ENCODE results near the gene TARBP1.
"Not testable (repeated sequence)": the region's sequence is repeated elsewhere in the genome, so short reads cannot be mapped to it uniquely, and the experiment has no call there.

The TARBP1 gene

GRCh38 chr1:234362558-234362957, 116.4 kb downstream of the TARBP1 start:
- Histone ChIP-seq H3K9me3 (ENCODE audit: control insufficient read depth in 5 of 5, low read length in 5 of 5) (no peaks in the 10 kb centered on the region), H3K27ac (ENCODE audit: low read depth, low read length) (no peak overlapping the region), H3K27me3 (ENCODE audit: control insufficient read depth in 5 of 5, insufficient read depth in 4 of 5, low read length in 5 of 5) (peaks cover 0 to 7% (median 0%) of the 10 kb centered on the region in 5 donors), H3K9ac (ENCODE audit: low read length in 5 of 5) (no peak overlapping the region), H3K36me3 (ENCODE audit: control insufficient read depth in 5 of 5, insufficient read depth in 5 of 5, low read length in 5 of 5) (no peaks in the 10 kb centered on the region), H3K4me1 (ENCODE audit: control insufficient read depth in 5 of 5, insufficient read depth in 5 of 5, low read length in 5 of 5) (no peaks in the 10 kb centered on the region), H3K4me3 (ENCODE audit: low read depth in 1 of 5, low read length in 5 of 5) (no peak overlapping the region)

GRCh38 chr1:234361102-234361603, 117.8 kb downstream of the TARBP1 start:
- Histone ChIP-seq H3K27ac (ENCODE audit: low read depth, low read length) (no peak overlapping the region), H3K9me3 (ENCODE audit: control insufficient read depth in 5 of 5, low read length in 5 of 5) (no peaks in the 10 kb centered on the region), H3K27me3 (ENCODE audit: control insufficient read depth in 5 of 5, insufficient read depth in 4 of 5, low read length in 5 of 5) (peaks cover 0 to 7% (median 0%) of the 10 kb centered on the region in 5 donors), H3K36me3 (ENCODE audit: control insufficient read depth in 5 of 5, insufficient read depth in 5 of 5, low read length in 5 of 5) (no peaks in the 10 kb centered on the region), H3K4me1 (ENCODE audit: control insufficient read depth in 5 of 5, insufficient read depth in 5 of 5, low read length in 5 of 5) (no peaks in the 10 kb centered on the region), H3K9ac (ENCODE audit: low read length in 5 of 5) (no peak overlapping the region), H3K4me3 (ENCODE audit: low read depth in 1 of 5, low read length in 5 of 5) (no peak overlapping the region)

- Histone ChIP-seq H3K27ac (ENCODE audit: low read depth, low read length) (no peak overlapping the region), H3K4me1 (ENCODE audit: control insufficient read depth in 5 of 5, insufficient read depth in 5 of 5, low read length in 5 of 5) (no peaks in the 10 kb centered on the region), H3K4me3 (ENCODE audit: low read depth in 1 of 5, low read length in 5 of 5) (no peak overlapping the region), H3K36me3 (ENCODE audit: control insufficient read depth in 5 of 5, insufficient read depth in 5 of 5, low read length in 5 of 5) (no peaks in the 10 kb centered on the region), H3K27me3 (ENCODE audit: control insufficient read depth in 5 of 5, insufficient read depth in 4 of 5, low read length in 5 of 5) (peaks cover 0 to 5% (median 0%) of the 10 kb centered on the region in 5 donors), H3K9me3 (ENCODE audit: control insufficient read depth in 5 of 5, low read length in 5 of 5) (peaks cover 0 to 7% (median 0%) of the 10 kb centered on the region in 5 donors), H3K9ac (ENCODE audit: low read length in 5 of 5) (no peak overlapping the region)
Observed at GRCh38 chr1:234357831-234358230, 121.1 kb downstream of the TARBP1 start.

- not testable (repeated sequence) for H3K9me3 ChIP-seq (ENCODE audit: control insufficient read depth in 5 of 5, low read length in 5 of 5); H3K9ac ChIP-seq (ENCODE audit: low read length in 5 of 5); H3K27ac ChIP-seq (ENCODE audit: low read depth, low read length); H3K36me3 ChIP-seq (ENCODE audit: control insufficient read depth in 5 of 5, insufficient read depth in 5 of 5, low read length in 5 of 5); H3K27me3 ChIP-seq (ENCODE audit: control insufficient read depth in 5 of 5, insufficient read depth in 4 of 5, low read length in 5 of 5); H3K4me1 ChIP-seq (ENCODE audit: control insufficient read depth in 5 of 5, insufficient read depth in 5 of 5, low read length in 5 of 5)
- peak overlapping the region in 1 of 5 donors; percentile 19 for H3K4me3 ChIP-seq (ENCODE audit: low read depth in 1 of 5, low read length in 5 of 5)
Observed at GRCh38 chr1:234356615-234357269, 122.2 kb downstream of the TARBP1 start.

GRCh38 chr1:234355782-234356510, 123.0 kb downstream of the TARBP1 start:
- Histone ChIP-seq H3K4me3 (ENCODE audit: low read depth in 1 of 5, low read length in 5 of 5) (no peak overlapping the region), H3K4me1 (ENCODE audit: control insufficient read depth in 5 of 5, insufficient read depth in 5 of 5, low read length in 5 of 5) (no peaks in the 10 kb centered on the region), H3K9ac (ENCODE audit: low read length in 5 of 5) (no peak overlapping the region), H3K36me3 (ENCODE audit: control insufficient read depth in 5 of 5, insufficient read depth in 5 of 5, low read length in 5 of 5) (no peaks in the 10 kb centered on the region), H3K27me3 (ENCODE audit: control insufficient read depth in 5 of 5, insufficient read depth in 4 of 5, low read length in 5 of 5) (peaks cover 0 to 5% (median 0%) of the 10 kb centered on the region in 5 donors), H3K9me3 (ENCODE audit: control insufficient read depth in 5 of 5, low read length in 5 of 5) (peaks cover 0 to 8% (median 0%) of the 10 kb centered on the region in 5 donors), H3K27ac (ENCODE audit: low read depth, low read length) (no peak overlapping the region)

- Histone ChIP-seq H3K27ac (ENCODE audit: low read depth, low read length) (no peak overlapping the region), H3K4me1 (ENCODE audit: control insufficient read depth in 5 of 5, insufficient read depth in 5 of 5, low read length in 5 of 5) (no peaks in the 10 kb centered on the region), H3K27me3 (ENCODE audit: control insufficient read depth in 5 of 5, insufficient read depth in 4 of 5, low read length in 5 of 5) (peaks cover 0 to 4% (median 0%) of the 10 kb centered on the region in 5 donors), H3K36me3 (ENCODE audit: control insufficient read depth in 5 of 5, insufficient read depth in 5 of 5, low read length in 5 of 5) (no peaks in the 10 kb centered on the region), H3K9ac (ENCODE audit: low read length in 5 of 5) (no peak overlapping the region), H3K9me3 (ENCODE audit: control insufficient read depth in 5 of 5, low read length in 5 of 5) (peaks cover 0 to 12% (median 3%) of the 10 kb centered on the region in 5 donors), H3K4me3 (ENCODE audit: low read depth in 1 of 5, low read length in 5 of 5) (no peak overlapping the region)
Observed at GRCh38 chr1:234348964-234349363, 130.0 kb downstream of the TARBP1 start.

GRCh38 chr1:234345237-234345636, 133.7 kb downstream of the TARBP1 start:
- H3K36me3 ChIP-seq (ENCODE audit: control insufficient read depth in 5 of 5, insufficient read depth in 5 of 5, low read length in 5 of 5): no peaks in the 10 kb centered on the region
- H3K4me3 ChIP-seq (ENCODE audit: low read depth in 1 of 5, low read length in 5 of 5): no peak overlapping the region
- no peak overlapping the region for H3K9ac ChIP-seq (ENCODE audit: low read length in 5 of 5)
- H3K9me3 ChIP-seq (ENCODE audit: control insufficient read depth in 5 of 5, low read length in 5 of 5): peaks cover 0 to 11% (median 4%) of the 10 kb centered on the region in 5 donors
- H3K4me1 ChIP-seq (ENCODE audit: control insufficient read depth in 5 of 5, insufficient read depth in 5 of 5, low read length in 5 of 5): no peaks in the 10 kb centered on the region
- no peak overlapping the region for H3K27ac ChIP-seq (ENCODE audit: low read depth, low read length)
- H3K27me3 ChIP-seq (ENCODE audit: control insufficient read depth in 5 of 5, insufficient read depth in 4 of 5, low read length in 5 of 5): peaks cover 0 to 4% (median 0%) of the 10 kb centered on the region in 5 donors

GRCh38 chr1:234342774-234343173, 136.2 kb downstream of the TARBP1 start:
- Histone ChIP-seq H3K9me3 (ENCODE audit: control insufficient read depth in 5 of 5, low read length in 5 of 5) (peaks cover 5 to 20% (median 12%) of the 10 kb centered on the region in 5 donors), H3K36me3 (ENCODE audit: control insufficient read depth in 5 of 5, insufficient read depth in 5 of 5, low read length in 5 of 5) (no peaks in the 10 kb centered on the region), H3K9ac (ENCODE audit: low read length in 5 of 5) (no peak overlapping the region), H3K4me1 (ENCODE audit: control insufficient read depth in 5 of 5, insufficient read depth in 5 of 5, low read length in 5 of 5) (no peaks in the 10 kb centered on the region), H3K27me3 (ENCODE audit: control insufficient read depth in 5 of 5, insufficient read depth in 4 of 5, low read length in 5 of 5) (no peaks in the 10 kb centered on the region), H3K27ac (ENCODE audit: low read depth, low read length) (no peak overlapping the region), H3K4me3 (ENCODE audit: low read depth in 1 of 5, low read length in 5 of 5) (no peak overlapping the region)
